Measurements from ENCODE around the gene DENND4B.
A peak's percentile ranks its signal among the peaks of the same experiment; 100 is the strongest.

The DENND4B gene

DNA sequence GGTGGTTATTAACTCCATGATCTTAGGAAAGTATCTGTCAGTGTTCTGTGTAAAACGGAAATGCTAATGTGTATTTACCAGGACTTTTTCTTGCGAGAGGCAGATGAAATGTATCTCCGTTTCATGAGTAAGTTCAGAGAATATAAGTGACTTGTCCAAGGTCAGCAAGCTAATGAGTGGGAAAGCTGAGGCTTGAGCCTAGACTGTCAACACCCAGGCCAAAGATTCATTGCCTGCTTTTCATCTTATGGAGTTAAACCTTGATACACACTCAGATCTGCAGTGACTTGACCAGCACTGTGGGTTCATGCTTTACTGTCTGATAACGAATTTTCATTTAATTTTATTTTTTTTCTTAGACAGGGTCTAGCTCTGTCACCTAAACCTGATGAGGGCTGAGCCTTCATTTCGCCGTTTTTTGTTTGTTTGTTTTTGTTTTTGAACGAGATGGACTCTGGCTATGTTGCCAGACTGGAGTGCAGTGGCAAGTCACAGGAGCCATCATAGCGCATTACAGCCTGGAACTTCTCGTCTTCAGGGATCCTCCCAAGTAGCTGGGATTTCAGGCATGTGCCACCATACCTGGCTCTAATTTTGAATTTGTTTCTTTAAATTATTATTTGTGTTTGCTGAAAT is 31.9 kb upstream of the DENND4B start:
- DNase-seq (ENCODE audit: extremely low read depth, insufficient read length): no peak
- Histone ChIP-seq H3K36me3 (ENCODE audit: control insufficient read depth, insufficient read depth, low read length) (peaks cover 18% of the 10 kb centered on the region), H3K4me3 (replicated peaks; ENCODE audit: low read depth, low read length) (peak overlapping the region; percentile 97), H3K27me3 (replicated peaks; ENCODE audit: control insufficient read depth, insufficient read depth, low read length) (no peaks in the 10 kb centered on the region)
- TF ChIP-seq, protein P1, sequence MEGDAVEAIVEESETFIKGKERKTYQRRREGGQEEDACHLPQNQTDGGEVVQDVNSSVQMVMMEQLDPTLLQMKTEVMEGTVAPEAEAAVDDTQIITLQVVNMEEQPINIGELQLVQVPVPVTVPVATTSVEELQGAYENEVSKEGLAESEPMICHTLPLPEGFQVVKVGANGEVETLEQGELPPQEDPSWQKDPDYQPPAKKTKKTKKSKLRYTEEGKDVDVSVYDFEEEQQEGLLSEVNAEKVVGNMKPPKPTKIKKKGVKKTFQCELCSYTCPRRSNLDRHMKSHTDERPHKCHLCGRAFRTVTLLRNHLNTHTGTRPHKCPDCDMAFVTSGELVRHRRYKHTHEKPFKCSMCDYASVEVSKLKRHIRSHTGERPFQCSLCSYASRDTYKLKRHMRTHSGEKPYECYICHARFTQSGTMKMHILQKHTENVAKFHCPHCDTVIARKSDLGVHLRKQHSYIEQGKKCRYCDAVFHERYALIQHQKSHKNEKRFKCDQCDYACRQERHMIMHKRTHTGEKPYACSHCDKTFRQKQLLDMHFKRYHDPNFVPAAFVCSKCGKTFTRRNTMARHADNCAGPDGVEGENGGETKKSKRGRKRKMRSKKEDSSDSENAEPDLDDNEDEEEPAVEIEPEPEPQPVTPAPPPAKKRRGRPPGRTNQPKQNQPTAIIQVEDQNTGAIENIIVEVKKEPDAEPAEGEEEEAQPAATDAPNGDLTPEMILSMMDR (IDR thresholded peaks at IDR 0.05; ENCODE audit: insufficient read depth, low read length, poor library complexity, severe bottlenecking): no peak

DNA sequence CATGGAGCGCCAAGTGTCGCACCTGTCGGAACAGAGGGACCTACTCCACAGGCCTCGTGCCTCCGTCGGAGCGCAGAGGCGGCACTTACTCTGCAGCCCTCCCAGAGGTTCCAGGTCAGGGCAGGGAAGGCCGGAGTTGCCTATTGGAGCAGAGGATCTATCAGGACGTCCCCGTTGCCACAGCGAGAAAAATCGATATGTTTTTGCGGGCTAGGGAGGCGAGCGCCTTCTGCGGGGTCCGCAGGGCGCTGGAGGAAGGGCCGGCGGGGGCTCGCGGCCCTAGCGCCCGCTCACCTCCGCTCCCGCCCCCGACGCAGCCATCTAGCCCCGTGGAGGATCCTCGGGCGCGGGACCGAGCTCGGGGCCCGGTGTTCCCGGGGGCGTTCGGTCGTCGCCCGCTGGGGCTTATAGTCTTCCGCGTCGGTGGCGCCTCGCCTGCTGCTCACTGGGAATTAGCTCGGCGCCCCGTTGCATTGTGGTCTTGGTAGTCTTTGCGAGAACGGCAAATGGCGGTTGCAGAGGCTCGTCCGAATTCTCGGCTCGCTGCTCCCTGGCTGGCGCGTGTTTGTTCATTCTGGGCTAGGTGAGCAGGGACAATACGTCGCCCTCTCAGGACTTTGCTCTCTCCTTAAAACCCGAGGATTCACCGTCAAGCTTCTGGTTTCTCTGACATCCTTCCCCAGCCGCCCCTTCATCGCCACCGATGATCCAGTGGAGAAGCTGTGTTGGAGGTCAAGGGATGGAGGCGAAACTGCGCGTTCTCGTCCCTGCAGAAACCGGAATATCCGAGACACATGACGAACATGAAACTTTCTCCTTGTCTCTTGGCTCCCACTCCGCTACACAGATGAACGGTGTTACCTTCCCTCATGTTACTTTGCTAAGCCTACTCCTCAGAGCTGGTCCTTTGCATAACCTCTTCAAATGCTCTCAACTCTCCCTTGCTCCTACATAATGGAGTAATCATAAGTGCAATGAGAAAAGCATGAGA is 31.0 kb upstream of the DENND4B start, which contains the start of gene JTB:
Gene JTB (minus strand): TSS at position 425 of the 991 bp plus-strand sequence. CDS start 422 bp downstream, at position 3.
- DNase-seq (ENCODE audit: extremely low read depth, insufficient read length): peak; percentile 73
- TF ChIP-seq, protein P1 (IDR thresholded peaks at IDR 0.05; ENCODE audit: insufficient read depth, low read length, poor library complexity, severe bottlenecking): no peak
- Histone ChIP-seq H3K27me3 (replicated peaks; ENCODE audit: control insufficient read depth, insufficient read depth, low read length) (no peaks in the 10 kb centered on the region), H3K36me3 (ENCODE audit: control insufficient read depth, insufficient read depth, low read length) (peaks cover 22% of the 10 kb centered on the region), H3K4me3 (replicated peaks; ENCODE audit: low read depth, low read length) (peak within 1 kb of the TSS; percentile 97)

DNA sequence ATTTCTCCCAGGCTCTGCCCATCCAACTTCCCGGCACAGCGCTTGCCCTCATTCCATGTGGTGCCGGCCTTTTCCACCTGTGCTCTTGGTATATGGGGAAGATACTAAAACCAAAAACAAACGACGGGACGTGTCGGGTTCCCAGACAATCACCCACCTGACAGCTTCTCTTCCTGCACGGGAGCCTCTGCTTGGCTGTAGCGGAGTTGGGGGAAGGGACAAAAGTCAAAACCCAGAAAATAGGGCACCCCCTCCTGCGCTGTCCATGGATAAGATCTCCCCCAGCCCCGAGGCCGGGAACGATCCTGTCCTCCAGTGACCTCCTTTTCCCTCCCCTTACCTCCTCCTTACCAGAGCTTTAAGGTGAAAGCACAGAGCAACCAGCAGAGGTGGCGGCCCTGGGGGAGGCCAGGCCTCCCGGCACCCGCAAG is 30.3 kb upstream of the DENND4B start:
- TF ChIP-seq, protein P1 (IDR thresholded peaks at IDR 0.05; ENCODE audit: insufficient read depth, low read length, poor library complexity, severe bottlenecking): no peak
- DNase-seq (ENCODE audit: extremely low read depth, insufficient read length): no peak
- Histone ChIP-seq H3K4me3 (replicated peaks; ENCODE audit: low read depth, low read length) (peak overlapping the region; percentile 97), H3K36me3 (ENCODE audit: control insufficient read depth, insufficient read depth, low read length) (peaks cover 24% of the 10 kb centered on the region), H3K27me3 (replicated peaks; ENCODE audit: control insufficient read depth, insufficient read depth, low read length) (no peaks in the 10 kb centered on the region)

DNA sequence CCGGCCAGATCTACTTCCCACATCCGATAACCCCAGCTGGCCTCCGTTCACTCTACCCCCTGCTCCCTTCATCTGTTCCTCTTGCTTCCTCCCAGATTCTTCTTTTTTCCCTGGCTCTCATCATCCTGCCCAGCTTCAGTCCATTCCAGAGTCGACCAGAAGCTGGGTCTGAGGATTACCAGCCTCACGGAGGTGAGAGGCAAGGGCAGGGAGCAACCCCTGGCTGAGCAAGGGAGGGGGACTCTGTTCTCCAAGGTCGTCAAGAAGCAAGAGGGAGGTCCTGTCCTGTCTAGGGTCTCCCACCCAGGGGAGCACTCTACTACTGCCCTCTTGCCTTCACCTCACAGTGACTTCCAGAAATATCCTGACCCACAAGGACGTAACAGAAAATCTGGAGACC is 27.0 kb upstream of the DENND4B start:
- Histone ChIP-seq H3K36me3 (ENCODE audit: control insufficient read depth, insufficient read depth, low read length) (peaks cover 24% of the 10 kb centered on the region), H3K4me3 (replicated peaks; ENCODE audit: low read depth, low read length) (no peak overlapping the region), H3K27me3 (replicated peaks; ENCODE audit: control insufficient read depth, insufficient read depth, low read length) (no peaks in the 10 kb centered on the region)
- no peak for DNase-seq (ENCODE audit: extremely low read depth, insufficient read length)
- TF ChIP-seq, protein P1 (IDR thresholded peaks at IDR 0.05; ENCODE audit: insufficient read depth, low read length, poor library complexity, severe bottlenecking): no peak

DNA sequence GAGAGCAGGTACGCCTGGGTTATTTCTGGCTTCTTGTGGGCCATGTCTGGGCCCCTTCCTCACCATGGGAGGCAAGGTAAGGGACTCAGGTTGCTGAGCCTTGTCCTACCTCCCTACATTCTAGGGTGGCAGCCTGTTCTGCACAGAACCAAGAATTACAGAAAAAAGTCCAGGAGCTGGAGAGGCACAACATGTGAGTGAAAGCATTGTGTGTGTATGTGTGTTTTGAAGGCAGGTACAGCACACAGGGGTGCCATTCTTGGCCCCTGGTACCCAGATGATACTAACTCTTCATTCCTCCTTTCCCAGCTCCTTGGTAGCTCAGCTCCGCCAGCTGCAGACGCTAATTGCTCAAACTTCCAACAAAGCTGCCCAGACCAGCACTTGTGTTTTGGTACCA is 26.6 kb upstream of the DENND4B start:
- Histone ChIP-seq H3K4me3 (replicated peaks; ENCODE audit: low read depth, low read length) (no peak overlapping the region), H3K27me3 (replicated peaks; ENCODE audit: control insufficient read depth, insufficient read depth, low read length) (no peaks in the 10 kb centered on the region), H3K36me3 (ENCODE audit: control insufficient read depth, insufficient read depth, low read length) (peaks cover 24% of the 10 kb centered on the region)
- no peak for DNase-seq (ENCODE audit: extremely low read depth, insufficient read length)
- TF ChIP-seq, protein P1 (IDR thresholded peaks at IDR 0.05; ENCODE audit: insufficient read depth, low read length, poor library complexity, severe bottlenecking): no peak
